WTC11 (cell line): ENCODE results near the gene ADRA2C. TPM values are rescaled to one million over a fixed set of nuclear protein-coding genes. Genes with fewer than 3 reads are reported as not detected.

Source experiments
- ATAC-seq: fragments of 200-7000 bp; cut with Tn5 transposase; 2 replicates; pipeline ENCODE4 v1.10.0; 2021; ENCODE audit warnings: mild to moderate bottlenecking, moderate library complexity
- CTCF ChIA-PET: fragments of 300-600 bp; sonication (Branson Sonifier 250); formaldehyde crosslinking; loops from one replicate; lab custom pipeline; 2021; ENCODE audit warnings: antibody characterized with exemption; lab: Charles Lee
- POLR2A ChIA-PET: fragments of 350-600 bp; sonication (Branson Sonifier 250); formaldehyde crosslinking; loops from one replicate; lab custom pipeline; 2021; ENCODE audit warnings: antibody characterized with exemption; lab: Charles Lee
- DNase-seq: peaks from one replicate; pipeline ENCODE4 v3.0.0; 2021; ENCODE audit warnings: low spot score
- H3K27ac Mint-ChIP-seq: 2 replicates; pipeline ENCODE4 v1.8.0; 2021; ENCODE audit warnings: mixed read lengths
- H3K27me3 Mint-ChIP-seq: 2 replicates; pipeline ENCODE4 v1.8.0; 2021; ENCODE audit warnings: low read depth, mild to moderate bottlenecking, moderate library complexity, mixed read lengths
- H3K36me3 Mint-ChIP-seq: 2 replicates; pipeline ENCODE4 v1.8.0; 2021; ENCODE audit warnings: mixed read lengths
- H3K4me1 Mint-ChIP-seq: 2 replicates; pipeline ENCODE4 v1.8.0; 2022; ENCODE audit warnings: mixed read lengths
- H3K4me3 Mint-ChIP-seq: 2 replicates; pipeline ENCODE4 v1.8.0; 2021; ENCODE audit warnings: mild to moderate bottlenecking, moderate library complexity, mixed read lengths
- H3K9me3 Mint-ChIP-seq: 2 replicates; pipeline ENCODE4 v1.8.0; 2021; ENCODE audit warnings: mixed read lengths
- CREM ChIP-seq: sonication (generic); formaldehyde crosslinking; IDR thresholded peaks from 2 replicates; pipeline ENCODE4 v1.8.1; 2022; ENCODE audit warnings: mild to moderate bottlenecking, missing genetic modification reagents, moderate library complexity
- ELF4 ChIP-seq: sonication (generic); formaldehyde crosslinking; IDR thresholded peaks from 2 replicates; pipeline ENCODE4 v1.8.1; 2022; ENCODE audit warnings: low read depth, mild to moderate bottlenecking, moderate library complexity, missing genetic modification reagents
- EMX1 ChIP-seq: fragments of 250-450 bp; sonication (Bioruptor Pico); IDR thresholded peaks from 2 replicates; pipeline ENCODE4 v1.8.0; 2021; ENCODE audit warnings: mild to moderate bottlenecking
- ESRRA ChIP-seq: sonication (generic); formaldehyde crosslinking; IDR thresholded peaks from 2 replicates; pipeline ENCODE4 v1.8.1; 2022; ENCODE audit warnings: mild to moderate bottlenecking, missing genetic modification reagents, borderline replicate concordance
- GTF2I ChIP-seq: fragments of 250-450 bp; sonication (Bioruptor Pico); conservative IDR thresholded peaks from 2 replicates; pipeline ENCODE4 v1.4.0; 2021; ENCODE audit warnings: mild to moderate bottlenecking
- JAZF1 ChIP-seq: fragments of 250-450 bp; sonication (Bioruptor Pico); IDR thresholded peaks from 2 replicates; pipeline ENCODE4 v1.9.0; 2021; ENCODE audit warnings: moderate library complexity, mild to moderate bottlenecking, inconsistent platforms
- SP1 ChIP-seq: sonication (generic); formaldehyde crosslinking; conservative IDR thresholded peaks from 2 replicates; pipeline ENCODE4 v1.8.1; 2022; ENCODE audit warnings: missing genetic modification reagents
- TCF7 ChIP-seq: sonication (generic); formaldehyde crosslinking; IDR thresholded peaks from 2 replicates; pipeline ENCODE4 v1.8.0; 2022; ENCODE audit warnings: mild to moderate bottlenecking, low read depth, missing genetic modification reagents, moderate library complexity
- ZNF121 ChIP-seq: sonication (generic); formaldehyde crosslinking; IDR thresholded peaks from 2 replicates; pipeline ENCODE4 v1.8.0; 2023; ENCODE audit warnings: missing genetic modification reagents
- ZNF263 ChIP-seq: sonication (generic); formaldehyde crosslinking; IDR thresholded peaks from 2 replicates; pipeline ENCODE4 v1.8.1; 2022; ENCODE audit warnings: low read depth, mild to moderate bottlenecking, moderate library complexity, missing genetic modification reagents
- total RNA-seq: library from RNA; stranded (reverse); gene quantifications from 3 replicates; pipeline ENCODE4 v1.2.3, GENCODE V29; 2021
- TF ChIP-seq, protein P1 (sequence below): sonication (generic); formaldehyde crosslinking; IDR thresholded peaks from 2 replicates; pipeline ENCODE4 v1.8.1; 2023; ENCODE audit warnings: mild to moderate bottlenecking, missing genetic modification reagents
- TF ChIP-seq, protein P2 (sequence below): sonication (generic); formaldehyde crosslinking; IDR thresholded peaks from 2 replicates; pipeline ENCODE4 v1.8.1; 2023; ENCODE audit warnings: mild to moderate bottlenecking, moderate library complexity, missing genetic modification reagents
- TF ChIP-seq, protein P3 (sequence below): sonication (generic); formaldehyde crosslinking; conservative IDR thresholded peaks from 2 replicates; pipeline ENCODE4 v1.8.1; 2022; ENCODE audit warnings: mild to moderate bottlenecking, missing genetic modification reagents
- TF ChIP-seq, protein P4 (sequence below): sonication (generic); formaldehyde crosslinking; IDR thresholded peaks from 2 replicates; pipeline ENCODE4 v1.8.0; 2022; ENCODE audit warnings: mild to moderate bottlenecking, missing genetic modification reagents
- TF ChIP-seq, protein P5 (sequence below): sonication (generic); formaldehyde crosslinking; IDR thresholded peaks from 2 replicates; pipeline ENCODE4 v1.8.0; 2023; ENCODE audit warnings: missing genetic modification reagents
- TF ChIP-seq, protein P6 (sequence below): sonication (generic); formaldehyde crosslinking; IDR thresholded peaks from 2 replicates; pipeline ENCODE4 v1.8.0; 2022; ENCODE audit warnings: mild to moderate bottlenecking, missing genetic modification reagents
- TF ChIP-seq, protein P7 (sequence below): sonication (generic); formaldehyde crosslinking; IDR thresholded peaks from 2 replicates; pipeline ENCODE4 v1.8.1; 2023; ENCODE audit warnings: mild to moderate bottlenecking, missing genetic modification reagents, borderline replicate concordance
- TF ChIP-seq, protein P8 (sequence below): sonication (generic); formaldehyde crosslinking; IDR thresholded peaks from 2 replicates; pipeline ENCODE4 v1.8.0; 2023; ENCODE audit warnings: mild to moderate bottlenecking, missing genetic modification reagents
- TF ChIP-seq, protein P9 (sequence below): sonication (generic); formaldehyde crosslinking; IDR thresholded peaks from 2 replicates; pipeline ENCODE4 v1.8.1; 2023; ENCODE audit warnings: mild to moderate bottlenecking, missing genetic modification reagents, moderate library complexity

Gene ADRA2C
- total RNA-seq, 1 experiment from 2014 or later: 21.8 TPM

DNA sequence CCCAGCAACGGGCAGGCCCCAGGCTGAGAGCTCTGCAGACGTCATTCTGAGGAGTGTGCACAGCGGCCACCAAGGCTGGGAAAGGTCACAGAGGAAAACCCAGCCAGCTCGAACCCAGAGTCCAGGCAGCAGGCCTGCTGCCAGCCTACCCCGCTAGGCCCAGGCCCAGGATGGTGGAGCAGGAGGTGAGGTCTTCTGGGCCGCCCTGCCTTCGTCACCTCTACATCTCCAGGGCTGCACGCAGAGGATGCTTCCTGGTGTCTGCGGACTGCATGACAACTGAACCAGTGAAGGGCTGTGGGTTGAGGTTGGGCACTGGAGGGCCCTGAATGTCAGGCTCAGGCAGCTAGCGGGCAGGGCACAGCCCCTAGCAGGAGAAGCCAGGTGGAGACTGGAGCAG lies 5.8 kb upstream of the ADRA2C start:
- DNase-seq (no peak), ATAC-seq (no peak)
- ChIA-PET POLR2A (interaction anchor here (1.5 kb wide), 1 partner anchor 15 kb away, joined by 5 read pairs; no protein-coding TSS in a partner anchor), CTCF (interaction anchor here (0.9 to 3.3 kb wide), 7 partner anchors 10 to 182 kb away, joined by 3 to 14 read pairs (median 3); no protein-coding TSS in a partner anchor)
- no peak for TF ChIP-seq GTF2I (CRISPR knock-in tag)
- TF ChIP-seq, protein P1, sequence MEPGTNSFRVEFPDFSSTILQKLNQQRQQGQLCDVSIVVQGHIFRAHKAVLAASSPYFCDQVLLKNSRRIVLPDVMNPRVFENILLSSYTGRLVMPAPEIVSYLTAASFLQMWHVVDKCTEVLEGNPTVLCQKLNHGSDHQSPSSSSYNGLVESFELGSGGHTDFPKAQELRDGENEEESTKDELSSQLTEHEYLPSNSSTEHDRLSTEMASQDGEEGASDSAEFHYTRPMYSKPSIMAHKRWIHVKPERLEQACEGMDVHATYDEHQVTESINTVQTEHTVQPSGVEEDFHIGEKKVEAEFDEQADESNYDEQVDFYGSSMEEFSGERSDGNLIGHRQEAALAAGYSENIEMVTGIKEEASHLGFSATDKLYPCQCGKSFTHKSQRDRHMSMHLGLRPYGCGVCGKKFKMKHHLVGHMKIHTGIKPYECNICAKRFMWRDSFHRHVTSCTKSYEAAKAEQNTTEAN: no peak
- no peak for TF ChIP-seq SP1 (CRISPR knock-in tag)
- TF ChIP-seq, protein P2, sequence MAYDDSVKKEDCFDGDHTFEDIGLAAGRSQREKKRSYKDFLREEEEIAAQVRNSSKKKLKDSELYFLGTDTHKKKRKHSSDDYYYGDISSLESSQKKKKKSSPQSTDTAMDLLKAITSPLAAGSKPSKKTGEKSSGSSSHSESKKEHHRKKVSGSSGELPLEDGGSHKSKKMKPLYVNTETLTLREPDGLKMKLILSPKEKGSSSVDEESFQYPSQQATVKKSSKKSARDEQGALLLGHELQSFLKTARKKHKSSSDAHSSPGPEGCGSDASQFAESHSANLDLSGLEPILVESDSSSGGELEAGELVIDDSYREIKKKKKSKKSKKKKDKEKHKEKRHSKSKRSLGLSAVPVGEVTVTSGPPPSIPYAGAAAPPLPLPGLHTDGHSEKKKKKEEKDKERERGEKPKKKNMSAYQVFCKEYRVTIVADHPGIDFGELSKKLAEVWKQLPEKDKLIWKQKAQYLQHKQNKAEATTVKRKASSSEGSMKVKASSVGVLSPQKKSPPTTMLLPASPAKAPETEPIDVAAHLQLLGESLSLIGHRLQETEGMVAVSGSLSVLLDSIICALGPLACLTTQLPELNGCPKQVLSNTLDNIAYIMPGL: no peak
- TF ChIP-seq, protein P3, sequence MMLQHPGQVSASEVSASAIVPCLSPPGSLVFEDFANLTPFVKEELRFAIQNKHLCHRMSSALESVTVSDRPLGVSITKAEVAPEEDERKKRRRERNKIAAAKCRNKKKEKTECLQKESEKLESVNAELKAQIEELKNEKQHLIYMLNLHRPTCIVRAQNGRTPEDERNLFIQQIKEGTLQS (CRISPR knock-in tag): no peak
- TF ChIP-seq EMX1 (CRISPR knock-in tag): no peak
- TF ChIP-seq, protein P4, sequence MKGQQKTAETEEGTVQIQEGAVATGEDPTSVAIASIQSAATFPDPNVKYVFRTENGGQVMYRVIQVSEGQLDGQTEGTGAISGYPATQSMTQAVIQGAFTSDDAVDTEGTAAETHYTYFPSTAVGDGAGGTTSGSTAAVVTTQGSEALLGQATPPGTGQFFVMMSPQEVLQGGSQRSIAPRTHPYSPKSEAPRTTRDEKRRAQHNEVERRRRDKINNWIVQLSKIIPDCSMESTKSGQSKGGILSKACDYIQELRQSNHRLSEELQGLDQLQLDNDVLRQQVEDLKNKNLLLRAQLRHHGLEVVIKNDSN (CRISPR knock-in tag): no peak
- no peak for TF ChIP-seq ELF4 (CRISPR knock-in tag)
- TF ChIP-seq, protein P5, sequence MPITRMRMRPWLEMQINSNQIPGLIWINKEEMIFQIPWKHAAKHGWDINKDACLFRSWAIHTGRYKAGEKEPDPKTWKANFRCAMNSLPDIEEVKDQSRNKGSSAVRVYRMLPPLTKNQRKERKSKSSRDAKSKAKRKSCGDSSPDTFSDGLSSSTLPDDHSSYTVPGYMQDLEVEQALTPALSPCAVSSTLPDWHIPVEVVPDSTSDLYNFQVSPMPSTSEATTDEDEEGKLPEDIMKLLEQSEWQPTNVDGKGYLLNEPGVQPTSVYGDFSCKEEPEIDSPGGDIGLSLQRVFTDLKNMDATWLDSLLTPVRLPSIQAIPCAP (CRISPR knock-in tag): no peak
- TF ChIP-seq, protein P6, sequence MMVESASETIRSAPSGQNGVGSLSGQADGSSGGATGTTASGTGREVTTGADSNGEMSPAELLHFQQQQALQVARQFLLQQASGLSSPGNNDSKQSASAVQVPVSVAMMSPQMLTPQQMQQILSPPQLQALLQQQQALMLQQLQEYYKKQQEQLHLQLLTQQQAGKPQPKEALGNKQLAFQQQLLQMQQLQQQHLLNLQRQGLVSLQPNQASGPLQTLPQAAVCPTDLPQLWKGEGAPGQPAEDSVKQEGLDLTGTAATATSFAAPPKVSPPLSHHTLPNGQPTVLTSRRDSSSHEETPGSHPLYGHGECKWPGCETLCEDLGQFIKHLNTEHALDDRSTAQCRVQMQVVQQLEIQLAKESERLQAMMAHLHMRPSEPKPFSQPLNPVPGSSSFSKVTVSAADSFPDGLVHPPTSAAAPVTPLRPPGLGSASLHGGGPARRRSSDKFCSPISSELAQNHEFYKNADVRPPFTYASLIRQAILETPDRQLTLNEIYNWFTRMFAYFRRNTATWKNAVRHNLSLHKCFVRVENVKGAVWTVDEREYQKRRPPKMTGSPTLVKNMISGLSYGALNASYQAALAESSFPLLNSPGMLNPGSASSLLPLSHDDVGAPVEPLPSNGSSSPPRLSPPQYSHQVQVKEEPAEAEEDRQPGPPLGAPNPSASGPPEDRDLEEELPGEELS (CRISPR knock-in tag): no peak
- TF ChIP-seq, protein P7, sequence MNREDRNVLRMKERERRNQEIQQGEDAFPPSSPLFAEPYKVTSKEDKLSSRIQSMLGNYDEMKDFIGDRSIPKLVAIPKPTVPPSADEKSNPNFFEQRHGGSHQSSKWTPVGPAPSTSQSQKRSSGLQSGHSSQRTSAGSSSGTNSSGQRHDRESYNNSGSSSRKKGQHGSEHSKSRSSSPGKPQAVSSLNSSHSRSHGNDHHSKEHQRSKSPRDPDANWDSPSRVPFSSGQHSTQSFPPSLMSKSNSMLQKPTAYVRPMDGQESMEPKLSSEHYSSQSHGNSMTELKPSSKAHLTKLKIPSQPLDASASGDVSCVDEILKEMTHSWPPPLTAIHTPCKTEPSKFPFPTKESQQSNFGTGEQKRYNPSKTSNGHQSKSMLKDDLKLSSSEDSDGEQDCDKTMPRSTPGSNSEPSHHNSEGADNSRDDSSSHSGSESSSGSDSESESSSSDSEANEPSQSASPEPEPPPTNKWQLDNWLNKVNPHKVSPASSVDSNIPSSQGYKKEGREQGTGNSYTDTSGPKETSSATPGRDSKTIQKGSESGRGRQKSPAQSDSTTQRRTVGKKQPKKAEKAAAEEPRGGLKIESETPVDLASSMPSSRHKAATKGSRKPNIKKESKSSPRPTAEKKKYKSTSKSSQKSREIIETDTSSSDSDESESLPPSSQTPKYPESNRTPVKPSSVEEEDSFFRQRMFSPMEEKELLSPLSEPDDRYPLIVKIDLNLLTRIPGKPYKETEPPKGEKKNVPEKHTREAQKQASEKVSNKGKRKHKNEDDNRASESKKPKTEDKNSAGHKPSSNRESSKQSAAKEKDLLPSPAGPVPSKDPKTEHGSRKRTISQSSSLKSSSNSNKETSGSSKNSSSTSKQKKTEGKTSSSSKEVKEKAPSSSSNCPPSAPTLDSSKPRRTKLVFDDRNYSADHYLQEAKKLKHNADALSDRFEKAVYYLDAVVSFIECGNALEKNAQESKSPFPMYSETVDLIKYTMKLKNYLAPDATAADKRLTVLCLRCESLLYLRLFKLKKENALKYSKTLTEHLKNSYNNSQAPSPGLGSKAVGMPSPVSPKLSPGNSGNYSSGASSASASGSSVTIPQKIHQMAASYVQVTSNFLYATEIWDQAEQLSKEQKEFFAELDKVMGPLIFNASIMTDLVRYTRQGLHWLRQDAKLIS: no peak
- no peak for TF ChIP-seq ESRRA (CRISPR knock-in tag)
- TF ChIP-seq ZNF263: no peak
- TF ChIP-seq TCF7 (CRISPR knock-in tag): no peak
- TF ChIP-seq, protein P8, sequence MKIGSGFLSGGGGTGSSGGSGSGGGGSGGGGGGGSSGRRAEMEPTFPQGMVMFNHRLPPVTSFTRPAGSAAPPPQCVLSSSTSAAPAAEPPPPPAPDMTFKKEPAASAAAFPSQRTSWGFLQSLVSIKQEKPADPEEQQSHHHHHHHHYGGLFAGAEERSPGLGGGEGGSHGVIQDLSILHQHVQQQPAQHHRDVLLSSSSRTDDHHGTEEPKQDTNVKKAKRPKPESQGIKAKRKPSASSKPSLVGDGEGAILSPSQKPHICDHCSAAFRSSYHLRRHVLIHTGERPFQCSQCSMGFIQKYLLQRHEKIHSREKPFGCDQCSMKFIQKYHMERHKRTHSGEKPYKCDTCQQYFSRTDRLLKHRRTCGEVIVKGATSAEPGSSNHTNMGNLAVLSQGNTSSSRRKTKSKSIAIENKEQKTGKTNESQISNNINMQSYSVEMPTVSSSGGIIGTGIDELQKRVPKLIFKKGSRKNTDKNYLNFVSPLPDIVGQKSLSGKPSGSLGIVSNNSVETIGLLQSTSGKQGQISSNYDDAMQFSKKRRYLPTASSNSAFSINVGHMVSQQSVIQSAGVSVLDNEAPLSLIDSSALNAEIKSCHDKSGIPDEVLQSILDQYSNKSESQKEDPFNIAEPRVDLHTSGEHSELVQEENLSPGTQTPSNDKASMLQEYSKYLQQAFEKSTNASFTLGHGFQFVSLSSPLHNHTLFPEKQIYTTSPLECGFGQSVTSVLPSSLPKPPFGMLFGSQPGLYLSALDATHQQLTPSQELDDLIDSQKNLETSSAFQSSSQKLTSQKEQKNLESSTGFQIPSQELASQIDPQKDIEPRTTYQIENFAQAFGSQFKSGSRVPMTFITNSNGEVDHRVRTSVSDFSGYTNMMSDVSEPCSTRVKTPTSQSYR (CRISPR knock-in tag): no peak
- TF ChIP-seq, protein P9, sequence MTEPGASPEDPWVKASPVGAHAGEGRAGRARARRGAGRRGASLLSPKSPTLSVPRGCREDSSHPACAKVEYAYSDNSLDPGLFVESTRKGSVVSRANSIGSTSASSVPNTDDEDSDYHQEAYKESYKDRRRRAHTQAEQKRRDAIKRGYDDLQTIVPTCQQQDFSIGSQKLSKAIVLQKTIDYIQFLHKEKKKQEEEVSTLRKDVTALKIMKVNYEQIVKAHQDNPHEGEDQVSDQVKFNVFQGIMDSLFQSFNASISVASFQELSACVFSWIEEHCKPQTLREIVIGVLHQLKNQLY (CRISPR knock-in tag): no peak
- no peak for TF ChIP-seq ZNF121
- no peak for TF ChIP-seq CREM (CRISPR knock-in tag)
- TF ChIP-seq JAZF1 (CRISPR knock-in tag): no peak
- Mint-ChIP-seq H3K4me3 (no peak overlapping the region), H3K9me3 (peaks cover 16% of the 10 kb centered on the region), H3K27me3 (peaks cover 17% of the 10 kb centered on the region), H3K36me3 (peaks cover 8% of the 10 kb centered on the region), H3K4me1 (no peaks in the 10 kb centered on the region; the same call in 1 of the 2 replicates), H3K27ac (no peak overlapping the region)
